Measurements from ENCODE around the gene RIBC2.
A peak's percentile ranks its signal among the peaks of the same experiment; 100 is the strongest.
"Not testable (repeated sequence)": the region's sequence is repeated elsewhere in the genome, so short reads cannot be mapped to it uniquely, and the experiment has no call there.

Gene RIBC2

DNA sequence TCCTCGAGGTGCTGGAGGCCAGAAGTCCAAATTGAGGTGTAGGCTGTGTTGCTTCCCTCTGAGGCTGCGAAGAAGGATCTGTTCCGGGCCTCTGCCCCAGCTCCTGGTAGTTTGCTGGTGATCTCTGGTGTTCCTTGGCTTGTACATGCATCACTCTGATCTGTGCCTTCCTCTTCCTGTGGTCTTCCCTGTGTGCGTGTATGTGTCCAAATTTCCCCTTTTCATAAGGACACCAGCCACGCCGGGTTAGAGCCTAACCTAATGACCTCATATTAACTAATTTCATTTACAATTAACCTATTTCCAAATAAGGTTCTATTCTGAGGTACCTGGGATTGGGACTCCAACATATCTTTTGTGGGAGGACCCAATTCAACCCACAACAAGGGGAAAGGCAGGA is 21.5 kb downstream of the RIBC2 start:
- Histone ChIP-seq H3K27me3 (replicated peaks; ENCODE audit: control insufficient read depth, insufficient read depth, low read length, poor library complexity, severe bottlenecking) (no peaks in the 10 kb centered on the region), H3K36me3 (ENCODE audit: control insufficient read depth, insufficient read depth, low read length) (no peaks in the 10 kb centered on the region), H3K4me1 (ENCODE audit: control insufficient read depth, insufficient read depth, low read length, poor library complexity, severe bottlenecking) (no peaks in the 10 kb centered on the region), H3K27ac (ENCODE audit: insufficient read depth, low read length, poor library complexity, severe bottlenecking) (no peak overlapping the region), H3K4me3 (ENCODE audit: insufficient read depth, low read depth, low read length, poor library complexity, severe bottlenecking) (no peak overlapping the region), H3K9me3 (ENCODE audit: control insufficient read depth, low read length) (no peaks in the 10 kb centered on the region)
- DNase-seq = no peak

DNA sequence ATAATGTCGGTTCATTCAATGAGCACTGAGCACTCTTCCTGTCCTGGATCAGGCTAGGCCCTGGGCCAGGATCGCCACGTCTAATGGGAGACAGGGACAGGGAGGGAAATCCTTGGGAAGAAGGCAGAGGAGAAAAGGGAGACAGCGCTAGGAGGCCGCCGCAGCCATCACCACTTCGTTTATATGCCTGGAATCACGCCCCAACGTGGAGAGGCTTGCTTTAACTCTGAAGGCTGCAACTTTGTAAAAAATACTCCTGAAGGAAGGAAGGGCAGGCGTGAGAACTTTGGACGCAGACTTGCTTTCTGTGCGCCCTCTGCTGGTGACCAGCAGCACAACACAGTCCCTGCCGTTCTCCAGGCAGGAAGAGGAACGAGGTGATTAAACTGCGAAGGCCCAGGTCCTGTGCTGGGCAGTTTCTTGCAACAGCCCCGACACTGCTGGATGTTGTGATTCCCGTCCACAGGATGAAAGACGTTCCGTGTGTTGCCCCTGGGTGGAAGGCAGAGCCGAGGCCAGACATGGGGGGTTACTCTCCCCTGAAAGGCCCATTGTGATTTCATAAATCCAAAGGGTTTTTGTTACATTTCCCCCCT is 22.1 kb downstream of the RIBC2 start:
- Histone ChIP-seq H3K27me3 (replicated peaks; ENCODE audit: control insufficient read depth, insufficient read depth, low read length, poor library complexity, severe bottlenecking) (no peaks in the 10 kb centered on the region), H3K4me3 (ENCODE audit: insufficient read depth, low read depth, low read length, poor library complexity, severe bottlenecking) (no peak overlapping the region), H3K36me3 (ENCODE audit: control insufficient read depth, insufficient read depth, low read length) (no peaks in the 10 kb centered on the region), H3K9me3 (ENCODE audit: control insufficient read depth, low read length) (no peaks in the 10 kb centered on the region), H3K4me1 (ENCODE audit: control insufficient read depth, insufficient read depth, low read length, poor library complexity, severe bottlenecking) (no peaks in the 10 kb centered on the region), H3K27ac (ENCODE audit: insufficient read depth, low read length, poor library complexity, severe bottlenecking) (no peak overlapping the region)
- peak; percentile 61 to 70 (median 65) for DNase-seq

DNA sequence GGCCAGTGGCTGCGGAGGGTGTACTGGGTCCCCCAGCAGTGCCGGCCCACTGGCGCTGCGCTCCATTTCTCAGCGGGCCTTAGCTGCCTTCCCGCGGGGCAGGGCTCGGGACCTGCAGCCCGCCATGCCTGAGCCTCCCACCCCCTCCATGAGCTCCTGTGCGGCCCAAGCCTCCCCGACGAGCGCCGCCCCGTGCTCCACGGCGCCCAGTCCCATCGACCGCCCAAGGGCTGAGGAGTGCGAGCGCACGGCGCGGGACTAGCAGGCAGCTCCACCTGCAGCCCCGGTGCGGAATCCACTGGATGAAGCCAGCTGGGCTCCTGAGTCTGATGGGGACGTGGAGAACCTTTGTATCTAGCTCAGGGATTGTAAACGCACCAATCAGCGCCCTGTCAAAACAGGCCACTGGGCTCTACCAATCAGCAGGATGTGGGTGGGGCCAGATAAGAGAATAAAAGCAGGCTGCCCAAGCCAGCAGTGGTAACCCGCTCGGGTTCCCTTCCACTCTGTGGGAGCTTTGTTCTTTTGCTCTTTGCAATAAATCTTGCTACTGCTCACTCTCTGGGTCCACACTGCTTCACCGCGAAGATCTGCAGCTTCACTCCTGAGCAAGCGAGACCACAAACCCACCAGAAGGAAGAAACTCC is 23.5 kb downstream of the RIBC2 start:
- H3K4me1 ChIP-seq (ENCODE audit: control insufficient read depth, insufficient read depth, low read length, poor library complexity, severe bottlenecking); H3K27ac ChIP-seq (ENCODE audit: insufficient read depth, low read length, poor library complexity, severe bottlenecking); H3K36me3 ChIP-seq (ENCODE audit: control insufficient read depth, insufficient read depth, low read length); DNase-seq; H3K9me3 ChIP-seq (ENCODE audit: control insufficient read depth, low read length); H3K27me3 ChIP-seq (replicated peaks; ENCODE audit: control insufficient read depth, insufficient read depth, low read length, poor library complexity, severe bottlenecking); H3K4me3 ChIP-seq (ENCODE audit: insufficient read depth, low read depth, low read length, poor library complexity, severe bottlenecking): not testable (repeated sequence)

DNA sequence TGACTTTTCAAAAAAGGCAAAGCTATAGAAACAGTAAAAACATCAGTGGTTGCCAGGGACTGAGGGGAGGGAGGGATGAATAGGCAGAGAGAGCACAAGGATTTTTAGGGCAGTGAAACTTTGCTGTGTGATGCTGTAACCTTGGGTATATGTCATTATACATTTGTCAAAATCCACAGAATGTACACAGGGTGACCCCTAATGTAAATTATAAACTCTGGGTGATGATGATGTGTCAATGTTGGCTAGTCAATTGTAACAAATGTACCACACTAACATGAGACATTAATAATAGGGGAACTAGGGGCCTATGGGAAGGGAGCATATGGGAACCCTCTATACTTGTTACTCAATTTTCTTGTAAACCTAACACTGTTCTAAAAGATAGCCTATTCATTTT is 24.8 kb downstream of the RIBC2 start:
- Histone ChIP-seq H3K27ac (ENCODE audit: insufficient read depth, low read length, poor library complexity, severe bottlenecking) (no peak overlapping the region), H3K36me3 (ENCODE audit: control insufficient read depth, insufficient read depth, low read length) (no peaks in the 10 kb centered on the region), H3K4me1 (ENCODE audit: control insufficient read depth, insufficient read depth, low read length, poor library complexity, severe bottlenecking) (no peaks in the 10 kb centered on the region), H3K9me3 (ENCODE audit: control insufficient read depth, low read length) (no peaks in the 10 kb centered on the region), H3K4me3 (ENCODE audit: insufficient read depth, low read depth, low read length, poor library complexity, severe bottlenecking) (no peak overlapping the region), H3K27me3 (replicated peaks; ENCODE audit: control insufficient read depth, insufficient read depth, low read length, poor library complexity, severe bottlenecking) (no peaks in the 10 kb centered on the region)
- no peak for DNase-seq

DNA sequence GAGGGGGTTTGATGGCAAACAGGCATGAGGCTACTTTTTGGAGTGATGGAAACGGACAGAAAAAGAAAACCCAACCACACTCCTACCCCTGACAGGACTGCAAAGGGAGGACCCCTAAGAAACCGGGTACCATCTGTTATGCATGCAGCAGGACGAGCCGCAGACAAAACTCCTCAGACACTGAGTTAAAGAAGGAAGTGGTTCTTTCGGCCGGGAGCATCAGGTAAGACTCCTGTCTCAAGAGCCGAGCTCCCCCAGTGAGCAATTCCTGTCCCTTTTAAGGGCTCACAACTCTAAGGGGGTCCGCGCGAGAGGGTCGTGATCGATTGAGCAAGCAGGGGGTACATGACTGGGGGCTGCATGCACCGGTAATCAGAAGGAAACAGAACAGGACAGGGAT is 27.2 kb downstream of the RIBC2 start:
- H3K4me3 ChIP-seq (ENCODE audit: insufficient read depth, low read depth, low read length, poor library complexity, severe bottlenecking); H3K36me3 ChIP-seq (ENCODE audit: control insufficient read depth, insufficient read depth, low read length); H3K4me1 ChIP-seq (ENCODE audit: control insufficient read depth, insufficient read depth, low read length, poor library complexity, severe bottlenecking); H3K9me3 ChIP-seq (ENCODE audit: control insufficient read depth, low read length); H3K27me3 ChIP-seq (replicated peaks; ENCODE audit: control insufficient read depth, insufficient read depth, low read length, poor library complexity, severe bottlenecking); DNase-seq; H3K27ac ChIP-seq (ENCODE audit: insufficient read depth, low read length, poor library complexity, severe bottlenecking): not testable (repeated sequence)

DNA sequence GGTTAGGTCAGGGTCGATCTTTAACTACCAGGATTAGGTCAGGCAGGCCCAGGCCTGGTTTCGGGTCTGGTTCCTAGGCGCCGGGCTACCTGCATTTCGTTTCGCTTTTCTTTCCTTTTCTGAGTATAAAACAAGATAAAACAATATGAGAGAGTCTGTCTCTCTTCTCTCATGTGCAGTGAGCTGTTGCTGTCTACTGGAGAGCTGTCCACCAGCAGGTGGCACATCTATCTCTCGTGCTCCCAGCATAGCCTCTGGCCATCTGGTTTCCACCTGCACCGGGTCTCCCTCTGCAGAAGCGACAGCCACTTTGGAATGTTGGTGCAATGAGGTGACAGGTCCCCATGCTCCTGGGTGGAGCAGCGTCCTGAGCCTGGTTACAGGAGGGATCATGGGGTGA is 27.6 kb downstream of the RIBC2 start:
- Histone ChIP-seq H3K4me3 (ENCODE audit: insufficient read depth, low read depth, low read length, poor library complexity, severe bottlenecking) (no peak overlapping the region), H3K27ac (ENCODE audit: insufficient read depth, low read length, poor library complexity, severe bottlenecking) (no peak overlapping the region), H3K9me3 (ENCODE audit: control insufficient read depth, low read length) (no peaks in the 10 kb centered on the region), H3K4me1 (ENCODE audit: control insufficient read depth, insufficient read depth, low read length, poor library complexity, severe bottlenecking) (no peaks in the 10 kb centered on the region), H3K36me3 (ENCODE audit: control insufficient read depth, insufficient read depth, low read length) (no peaks in the 10 kb centered on the region), H3K27me3 (replicated peaks; ENCODE audit: control insufficient read depth, insufficient read depth, low read length, poor library complexity, severe bottlenecking) (no peaks in the 10 kb centered on the region)
- DNase-seq = no peak

DNA sequence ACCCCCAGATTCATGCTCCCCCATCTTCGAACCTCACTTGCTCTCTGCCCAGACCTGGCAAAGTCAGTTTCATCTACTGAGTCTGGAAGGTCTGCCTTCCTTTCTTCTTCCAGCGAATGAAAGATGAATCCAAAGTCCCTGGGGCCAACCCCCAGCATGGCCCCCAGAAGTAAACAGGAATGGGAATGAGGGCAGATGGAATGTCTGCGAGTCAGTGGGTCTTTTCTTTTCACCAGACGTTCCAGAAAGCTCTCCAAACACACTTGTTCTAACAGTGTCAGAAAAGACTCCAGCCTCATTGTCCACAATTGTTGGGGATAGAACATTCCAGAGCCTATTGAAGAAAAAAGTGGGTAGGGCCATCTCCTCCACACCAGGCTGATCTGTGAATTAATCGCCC is 28.6 kb downstream of the RIBC2 start:
- no peak overlapping the region for H3K27ac ChIP-seq (ENCODE audit: insufficient read depth, low read length, poor library complexity, severe bottlenecking)

DNA sequence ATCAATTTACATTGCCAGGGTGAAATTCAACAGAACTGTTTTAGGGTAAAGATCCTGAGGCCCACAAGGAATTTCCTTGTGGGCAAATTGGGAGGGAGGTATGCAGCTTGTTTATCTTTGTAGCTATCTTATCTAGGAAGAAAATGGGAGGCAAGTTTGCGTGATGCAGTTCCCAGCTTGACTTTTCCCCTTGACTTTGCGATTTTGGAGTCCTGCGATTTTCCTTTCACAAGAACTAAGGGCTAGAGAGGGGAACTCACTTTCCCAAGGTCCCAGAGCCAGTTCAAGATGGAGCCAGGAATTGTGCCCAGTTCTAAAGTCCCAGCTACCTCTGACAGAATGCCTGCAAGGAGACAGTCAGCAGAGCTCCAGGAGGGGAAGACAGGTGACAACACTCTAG is 30.7 kb downstream of the RIBC2 start:
- no peak for DNase-seq
- H3K9me3 ChIP-seq (ENCODE audit: control insufficient read depth, low read length) = no peaks in the 10 kb centered on the region
- H3K36me3 ChIP-seq (ENCODE audit: control insufficient read depth, insufficient read depth, low read length) = no peaks in the 10 kb centered on the region
- H3K27me3 ChIP-seq (replicated peaks; ENCODE audit: control insufficient read depth, insufficient read depth, low read length, poor library complexity, severe bottlenecking) = no peaks in the 10 kb centered on the region
- no peak overlapping the region for H3K4me3 ChIP-seq (ENCODE audit: insufficient read depth, low read depth, low read length, poor library complexity, severe bottlenecking)
- no peaks in the 10 kb centered on the region for H3K4me1 ChIP-seq (ENCODE audit: control insufficient read depth, insufficient read depth, low read length, poor library complexity, severe bottlenecking)
- H3K27ac ChIP-seq (ENCODE audit: insufficient read depth, low read length, poor library complexity, severe bottlenecking) = no peak overlapping the region

More for the DNA sequence above, 28.6 kb downstream of the RIBC2 start:
- Histone ChIP-seq H3K27me3 (replicated peaks; ENCODE audit: control insufficient read depth, insufficient read depth, low read length, poor library complexity, severe bottlenecking) (no peaks in the 10 kb centered on the region), H3K4me3 (ENCODE audit: insufficient read depth, low read depth, low read length, poor library complexity, severe bottlenecking) (no peak overlapping the region), H3K4me1 (ENCODE audit: control insufficient read depth, insufficient read depth, low read length, poor library complexity, severe bottlenecking) (no peaks in the 10 kb centered on the region), H3K9me3 (ENCODE audit: control insufficient read depth, low read length) (no peaks in the 10 kb centered on the region), H3K36me3 (ENCODE audit: control insufficient read depth, insufficient read depth, low read length) (no peaks in the 10 kb centered on the region)
- DNase-seq = no peak

DNA sequence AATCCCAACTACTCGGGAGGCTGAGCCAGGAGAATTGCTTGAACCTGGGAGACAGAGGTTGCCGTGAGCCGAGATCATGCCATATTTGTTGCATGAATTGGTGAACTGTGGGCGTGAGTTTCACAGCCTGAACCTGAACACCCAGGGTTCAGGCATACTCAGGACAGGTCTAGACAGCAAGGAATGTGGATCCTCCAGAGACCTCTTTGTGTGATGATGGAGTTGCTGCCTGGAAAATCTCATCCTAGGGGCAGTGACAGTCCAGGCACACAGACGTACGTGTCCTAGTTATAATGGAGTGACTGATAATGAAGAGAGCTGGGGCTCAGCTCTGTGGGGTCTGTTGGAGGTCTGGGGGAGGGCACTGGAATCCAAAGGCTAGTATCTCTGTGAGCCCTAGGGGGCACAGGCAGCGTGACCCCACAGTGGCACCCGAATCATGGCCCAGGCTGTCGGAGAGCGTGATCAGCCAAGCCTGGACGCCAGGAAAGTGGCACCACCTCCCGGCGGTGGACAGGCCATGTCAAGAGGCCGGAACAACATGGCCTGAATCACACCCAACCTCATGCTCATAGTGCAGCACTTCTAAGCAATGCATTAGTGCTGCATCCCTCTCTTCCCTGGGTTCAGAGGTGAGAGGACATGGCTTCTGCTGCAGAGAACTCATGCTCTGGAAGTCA is 31.7 kb downstream of the RIBC2 start:
- Histone ChIP-seq H3K4me3 (ENCODE audit: insufficient read depth, low read depth, low read length, poor library complexity, severe bottlenecking) (no peak overlapping the region), H3K4me1 (ENCODE audit: control insufficient read depth, insufficient read depth, low read length, poor library complexity, severe bottlenecking) (no peaks in the 10 kb centered on the region), H3K27ac (ENCODE audit: insufficient read depth, low read length, poor library complexity, severe bottlenecking) (no peak overlapping the region), H3K9me3 (ENCODE audit: control insufficient read depth, low read length) (no peaks in the 10 kb centered on the region), H3K27me3 (replicated peaks; ENCODE audit: control insufficient read depth, insufficient read depth, low read length, poor library complexity, severe bottlenecking) (no peaks in the 10 kb centered on the region), H3K36me3 (ENCODE audit: control insufficient read depth, insufficient read depth, low read length) (no peaks in the 10 kb centered on the region)
- no peak for DNase-seq

DNA sequence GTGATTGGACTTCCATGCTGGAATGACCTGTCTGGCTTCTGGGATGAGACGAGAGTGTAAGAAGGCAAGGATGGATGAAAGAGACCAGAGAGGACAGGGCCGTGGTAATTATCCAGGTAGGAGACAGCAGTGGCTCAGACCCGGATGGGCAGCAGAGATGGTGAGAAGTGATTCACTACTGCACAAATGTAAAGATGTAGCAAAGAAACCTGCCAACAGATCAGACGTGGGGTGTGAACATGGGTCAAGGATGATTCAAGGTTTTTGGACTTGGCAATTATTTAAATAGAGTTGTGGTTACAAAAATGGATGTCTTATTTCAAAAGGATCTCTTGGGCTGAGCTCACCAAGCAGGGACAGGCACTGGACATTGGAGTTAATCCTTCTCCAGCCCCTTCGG is 32.7 kb downstream of the RIBC2 start:
- no peak overlapping the region for H3K4me3 ChIP-seq (ENCODE audit: insufficient read depth, low read depth, low read length, poor library complexity, severe bottlenecking)
- H3K36me3 ChIP-seq (ENCODE audit: control insufficient read depth, insufficient read depth, low read length) = no peaks in the 10 kb centered on the region
- no peaks in the 10 kb centered on the region for H3K27me3 ChIP-seq (replicated peaks; ENCODE audit: control insufficient read depth, insufficient read depth, low read length, poor library complexity, severe bottlenecking)
- H3K27ac ChIP-seq (ENCODE audit: insufficient read depth, low read length, poor library complexity, severe bottlenecking) = no peak overlapping the region
- H3K4me1 ChIP-seq (ENCODE audit: control insufficient read depth, insufficient read depth, low read length, poor library complexity, severe bottlenecking) = no peaks in the 10 kb centered on the region
- DNase-seq = no peak
- no peaks in the 10 kb centered on the region for H3K9me3 ChIP-seq (ENCODE audit: control insufficient read depth, low read length)
